ENCODE measurements around the gene SELENOI.

DNA sequence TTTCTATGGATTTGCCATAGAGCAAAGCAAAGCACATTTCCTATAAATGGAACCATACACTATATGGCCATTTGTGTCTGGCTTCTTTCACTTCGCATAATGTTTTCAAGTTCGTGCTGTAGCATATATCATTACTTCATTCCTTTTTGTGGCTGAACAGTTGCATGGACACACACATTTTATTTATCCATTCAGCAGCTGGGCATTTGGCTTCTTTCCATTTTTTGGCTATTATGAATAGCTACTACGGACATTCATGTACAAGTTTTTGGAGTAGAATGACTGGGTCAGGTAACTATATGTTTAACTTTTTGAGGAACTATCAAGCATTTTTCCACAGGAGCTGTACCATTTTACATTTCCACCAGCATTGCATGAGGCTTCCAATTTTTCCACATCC lies 10.7 kb upstream of the SELENOI start:
- no peak for TF ChIP-seq POLR2AphosphoS5 (IDR thresholded peaks at IDR 0.05; ENCODE audit: low read depth, low read length)
- TF ChIP-seq POLR2A (IDR thresholded peaks at IDR 0.05; ENCODE audit: low read depth, low read length): no peak
- no peak for TF ChIP-seq TAF1 (IDR thresholded peaks at IDR 0.05; ENCODE audit: borderline replicate concordance, low read depth, low read length)
